NCI-H1048 (cell line): ENCODE results near the gene STT3B.
"Not testable (repeated sequence)": the region's sequence is repeated elsewhere in the genome, so short reads cannot be mapped to it uniquely, and the experiment has no call there.

Experiments used
- DNase-seq: peaks from one replicate; lab custom pipeline; 2025; lab: John Stamatoyannopoulos, UW

Gene STT3B

GRCh38 chr3:31532587-31533168 is at the start of gene STT3B:
TSS of gene STT3B (plus strand) at chr3:31532925. CDS start at chr3:31532999, 74 bp downstream.
- peak; percentile 68 for DNase-seq

- DNase-seq: no peak
These were observed 48.9 kb upstream of the STT3B start for GRCh38 chr3:31483776-31484175.

GRCh38 chr3:31485196-31485595 is 47.5 kb upstream of the STT3B start:
- no peak for DNase-seq

GRCh38 chr3:31486865-31487533 is 45.7 kb upstream of the STT3B start:
- DNase-seq: no peak

GRCh38 chr3:31488475-31489017 is 44.2 kb upstream of the STT3B start:
- no peak for DNase-seq

GRCh38 chr3:31490502-31490901 is 42.2 kb upstream of the STT3B start:
- no peak for DNase-seq

- DNase-seq: no peak
These were observed 41.1 kb upstream of the STT3B start for GRCh38 chr3:31491660-31492059.

- no peak for DNase-seq
These were observed 39.6 kb upstream of the STT3B start for GRCh38 chr3:31493149-31493548.

- DNase-seq: no peak
These were observed 36.6 kb upstream of the STT3B start for GRCh38 chr3:31495971-31496665.

- no peak for DNase-seq
These were observed 33.9 kb upstream of the STT3B start for GRCh38 chr3:31498791-31499190.

- no peak for DNase-seq
These were observed 33.4 kb upstream of the STT3B start for GRCh38 chr3:31499281-31499680.

GRCh38 chr3:31502803-31503221 is 29.9 kb upstream of the STT3B start:
- DNase-seq: no peak

- no peak for DNase-seq
These were observed 29.3 kb upstream of the STT3B start for GRCh38 chr3:31503456-31503855.

- DNase-seq: no peak
These were observed 28.5 kb upstream of the STT3B start for GRCh38 chr3:31504230-31504629.

- no peak for DNase-seq
These were observed 27.2 kb upstream of the STT3B start for GRCh38 chr3:31505371-31506048.

- DNase-seq: not testable (repeated sequence)
These were observed 26.2 kb upstream of the STT3B start for GRCh38 chr3:31506515-31506914.

GRCh38 chr3:31508452-31509146 is 24.1 kb upstream of the STT3B start:
- no peak for DNase-seq

GRCh38 chr3:31509147-31509728 is 23.5 kb upstream of the STT3B start:
- DNase-seq: no peak

- no peak for DNase-seq
These were observed 18.2 kb upstream of the STT3B start for GRCh38 chr3:31514570-31514969.

GRCh38 chr3:31515486-31516284 is 17.0 kb upstream of the STT3B start:
- DNase-seq: no peak

GRCh38 chr3:31516757-31517156 is 16.0 kb upstream of the STT3B start:
- DNase-seq: no peak
